HCT116 (cell line): ENCODE results near the gene SIN3B. TPM values are rescaled to one million over a fixed set of nuclear protein-coding genes. Genes with fewer than 3 reads are reported as not detected.

Experiments
- ATAC-seq: fragments of 200-7000 bp; cut with Tn5 transposase; 2 replicates; pipeline ENCODE4 v1.9.1; 2020; ENCODE audit warnings: mild to moderate bottlenecking, moderate library complexity
- BruUV-seq: library from RNA; stranded (reverse); fragments of 400-500 nt; replicated peaks from 2 replicates; lab custom pipeline; 2021; lab: Mats Ljungman, UMichigan
- CTCF ChIA-PET: fragments of 300-600 bp; sonication (Branson Sonifier 250); formaldehyde crosslinking; loops from one replicate; lab custom pipeline; 2021; ENCODE audit warnings: antibody characterized with exemption; lab: Charles Lee
- POLR2A ChIA-PET: fragments of 300-600, 350-600 bp; sonication (Branson Sonifier 250); formaldehyde crosslinking; loops from one replicate; lab custom pipeline; 2021; ENCODE audit warnings: antibody characterized with exemption; lab: Charles Lee
- RAD21 ChIA-PET, 2 experiments: fragments of 300-600 bp; sonication (Branson Sonifier 250); formaldehyde crosslinking; loops; one replicate each; lab custom pipeline; 2023; ENCODE audit warnings: low total read pairs in 2 of 2; ENCODE audit not compliant: uncharacterized antibody in 2 of 2, unreplicated experiment in 2 of 2, low non-redundant PET in 1 of 2; lab: Charles Lee
- DNase-seq: peaks from one replicate; pipeline ENCODE4 v3.0.0-alpha.2; 2010; ENCODE audit warnings: low read depth, low spot score
- H2AFZ ChIP-seq: fragments of 200-600 bp; shearing (Covaris generic), sonication (generic); 2 replicates; pipeline ENCODE4 v1.6.1; 2017; ENCODE audit warnings: low read depth, mixed run types, mixed read lengths, antibody characterized with exemption, low read length; ENCODE audit not compliant: poor library complexity, severe bottlenecking
- H3K27ac ChIP-seq: 2 replicates; pipeline ENCODE4 v1.5.1; 2012; ENCODE audit warnings: low read depth, low read length
- H3K27me3 ChIP-seq: fragments of 200-600 bp; sonication (generic); 2 replicates; pipeline ENCODE4 v1.6.1; 2016; ENCODE audit warnings: mixed run types, low read length, mixed read lengths; ENCODE audit not compliant: insufficient read depth
- H3K36me3 ChIP-seq, 2 experiments: fragments of 200-500 bp in 1 of 2; fragments of 200-600 bp in 1 of 2; sonication (Bioruptor generic) in 1 of 2; sonication (generic) in 1 of 2; 2 replicates each; pipeline versions ENCODE4 v1.5.1 to v1.6.1; 2014 to 2016; ENCODE audit warnings: low read length in 2 of 2, inconsistent platforms in 1 of 2, mixed read lengths in 1 of 2, mixed run types in 1 of 2; ENCODE audit not compliant: insufficient read depth in 2 of 2, control insufficient read depth in 1 of 2
- H3K4me1 ChIP-seq, 2 experiments: fragments of 200-600 bp in 1 of 2; sonication (generic) in 1 of 2; 2 replicates each; pipeline versions ENCODE4 v1.5.1 to v1.6.1; 2012 to 2017; ENCODE audit warnings: low read length in 2 of 2, inconsistent platforms in 1 of 2, mild to moderate bottlenecking in 1 of 2, mixed read lengths in 1 of 2, mixed run types in 1 of 2, moderate library complexity in 1 of 2; ENCODE audit not compliant: insufficient read depth in 2 of 2, control insufficient read depth in 1 of 2
- H3K4me2 ChIP-seq: fragments of 200-600 bp; sonication (generic); 2 replicates; pipeline ENCODE4 v1.6.1; 2017; ENCODE audit warnings: mixed run types, low read length, mixed read lengths
- H3K4me3 ChIP-seq, 2 experiments: fragments of 200-600 bp in 1 of 2; sonication (generic) in 1 of 2; replicated peaks in 1 of 2; 2 replicates each; pipeline ENCODE4 v1.5.1; 2011 to 2016; ENCODE audit warnings: low read length in 2 of 2, control low read depth in 1 of 2, low read depth in 1 of 2, mild to moderate bottlenecking in 1 of 2, mixed read lengths in 1 of 2, mixed run types in 1 of 2
- H3K79me2 ChIP-seq: fragments of 200-600 bp; sonication (generic); 2 replicates; pipeline ENCODE4 v1.6.1; 2017; ENCODE audit warnings: mild to moderate bottlenecking, mixed run types, low read length, moderate library complexity, mixed read lengths; ENCODE audit not compliant: insufficient read depth
- H3K9ac ChIP-seq: fragments of 200-600 bp; sonication (generic); 2 replicates; pipeline ENCODE4 v1.6.1; 2016; ENCODE audit warnings: low read length, mixed read lengths
- H3K9me2 ChIP-seq: fragments of 200-600 bp; sonication (generic), shearing (Covaris generic); 2 replicates; pipeline ENCODE4 v1.6.1; 2017; ENCODE audit warnings: mixed run types, mild to moderate bottlenecking, moderate library complexity; ENCODE audit not compliant: insufficient read depth
- H3K9me3 ChIP-seq, 2 experiments: fragments of 200-500 bp in 1 of 2; fragments of 200-600 bp in 1 of 2; sonication (Bioruptor generic) in 1 of 2; sonication (generic) in 1 of 2; 2 replicates each; pipeline ENCODE4 v1.6.1; 2014 to 2017; ENCODE audit warnings: low read length in 2 of 2, mixed read lengths in 2 of 2, inconsistent platforms in 1 of 2, low read depth in 1 of 2, mild to moderate bottlenecking in 1 of 2, mixed run types in 1 of 2, moderate library complexity in 1 of 2; ENCODE audit not compliant: control insufficient read depth in 1 of 2, insufficient read depth in 1 of 2
- H4K20me1 ChIP-seq: fragments of 200-600 bp; sonication (generic), shearing (Covaris generic); 2 replicates; pipeline ENCODE4 v1.6.1; 2017; ENCODE audit warnings: mixed run types, mild to moderate bottlenecking, moderate library complexity; ENCODE audit not compliant: insufficient read depth
- ATF3 ChIP-seq: IDR thresholded peaks from 2 replicates; pipeline ENCODE4 v1.6.1; 2012
- CBX3 ChIP-seq: IDR thresholded peaks from 2 replicates; pipeline ENCODE4 v1.6.1; 2012; ENCODE audit warnings: low read depth
- EZH2phosphoT487 ChIP-seq: fragments of 200-600 bp; IDR thresholded peaks from 2 replicates; pipeline ENCODE4 v1.6.1; 2018; ENCODE audit warnings: antibody characterized with exemption, borderline replicate concordance
- MAX ChIP-seq: IDR thresholded peaks from 2 replicates; pipeline ENCODE4 v1.6.1; 2012
- POLR2AphosphoS5 ChIP-seq: IDR thresholded peaks from 2 replicates; pipeline ENCODE4 v1.6.1; 2011; ENCODE audit warnings: mild to moderate bottlenecking, low read depth, low read length, moderate library complexity
- TCF7L2 ChIP-seq: IDR thresholded peaks from 2 replicates; pipeline ENCODE4 v1.7.0; 2011; ENCODE audit warnings: borderline replicate concordance, inconsistent platforms; ENCODE audit not compliant: insufficient read depth, insufficient read length; ENCODE audit errors: extremely low read depth
- intact Hi-C: fragments of 100-400 bp; cut with micrococcal nuclease; formaldehyde crosslinking; loops from 2 replicates; pipeline ENCODE4 v1.10.0; 2022
- total RNA-seq: library from RNA; stranded (reverse); gene quantifications from one replicate; pipeline ENCODE4 v1.2.1, GENCODE V29; 2021; ENCODE audit not compliant: unreplicated experiment
- TF ChIP-seq, protein P1 (sequence below), 3 experiments: fragments of 200-600 bp in 1 of 3; sonication (generic) in 1 of 3; IDR thresholded peaks in 2 of 3; conservative IDR thresholded peaks in 1 of 3; 2 replicates each; pipeline ENCODE4 v1.5.1; 2012 to 2017; ENCODE audit warnings: low read depth in 2 of 3, low read length in 2 of 3, antibody characterized with exemption in 1 of 3, borderline replicate concordance in 1 of 3, control low read depth in 1 of 3, mild to moderate bottlenecking in 1 of 3, mixed read lengths in 1 of 3, mixed run types in 1 of 3, moderate library complexity in 1 of 3; ENCODE audit not compliant: insufficient read depth in 1 of 3

Gene SIN3B
- total RNA-seq, 1 experiment from 2014 or later = 59.9 TPM

- TF ChIP-seq TCF7L2 = no peak
- TF ChIP-seq CBX3 = no peak
- TF ChIP-seq POLR2AphosphoS5 = no peak
- TF ChIP-seq MAX = no peak
- no peak for TF ChIP-seq ATF3
- TF ChIP-seq EZH2phosphoT487 = no peak
- TF ChIP-seq, protein P1, sequence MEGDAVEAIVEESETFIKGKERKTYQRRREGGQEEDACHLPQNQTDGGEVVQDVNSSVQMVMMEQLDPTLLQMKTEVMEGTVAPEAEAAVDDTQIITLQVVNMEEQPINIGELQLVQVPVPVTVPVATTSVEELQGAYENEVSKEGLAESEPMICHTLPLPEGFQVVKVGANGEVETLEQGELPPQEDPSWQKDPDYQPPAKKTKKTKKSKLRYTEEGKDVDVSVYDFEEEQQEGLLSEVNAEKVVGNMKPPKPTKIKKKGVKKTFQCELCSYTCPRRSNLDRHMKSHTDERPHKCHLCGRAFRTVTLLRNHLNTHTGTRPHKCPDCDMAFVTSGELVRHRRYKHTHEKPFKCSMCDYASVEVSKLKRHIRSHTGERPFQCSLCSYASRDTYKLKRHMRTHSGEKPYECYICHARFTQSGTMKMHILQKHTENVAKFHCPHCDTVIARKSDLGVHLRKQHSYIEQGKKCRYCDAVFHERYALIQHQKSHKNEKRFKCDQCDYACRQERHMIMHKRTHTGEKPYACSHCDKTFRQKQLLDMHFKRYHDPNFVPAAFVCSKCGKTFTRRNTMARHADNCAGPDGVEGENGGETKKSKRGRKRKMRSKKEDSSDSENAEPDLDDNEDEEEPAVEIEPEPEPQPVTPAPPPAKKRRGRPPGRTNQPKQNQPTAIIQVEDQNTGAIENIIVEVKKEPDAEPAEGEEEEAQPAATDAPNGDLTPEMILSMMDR (IDR thresholded peaks at IDR 0.05 in 2 of 3, conservative IDR thresholded peaks at IDR 0.05 in 1 of 3; ENCODE audit: borderline replicate concordance in 1 of 3, insufficient read depth in 1 of 3, low read depth in 2 of 3, low read length in 2 of 3) = no peak
- H3K27ac ChIP-seq = no peak overlapping the region
- H2AFZ ChIP-seq = no peak overlapping the region
- ATAC-seq (no peak), DNase-seq (no peak)
- H3K4me2 ChIP-seq = no peak overlapping the region
- H3K9ac ChIP-seq = no peak overlapping the region
- no peaks in the 10 kb centered on the region for H3K4me1 ChIP-seq
- H3K4me3 ChIP-seq = no peak overlapping the region
- H3K9me3 ChIP-seq = peaks cover 0 to 1% of the 10 kb centered on the region in 2 experiments; a peak in 2 of 4 replicates
- CTCF ChIA-PET = no interaction called here
- POLR2A ChIA-PET = no interaction called here
- no peaks in the 10 kb centered on the region for H3K9me2 ChIP-seq
- BruUV-seq = no TSS peak
- no peaks in the 10 kb centered on the region for H4K20me1 ChIP-seq
- peaks cover 3 to 39% of the 10 kb centered on the region in 2 experiments for H3K36me3 ChIP-seq
- intact Hi-C loops = no loop called here
- no peaks in the 10 kb centered on the region for H3K27me3 ChIP-seq
- RAD21 ChIA-PET = no interaction called here
- peaks cover 19% of the 10 kb centered on the region for H3K79me2 ChIP-seq
Observed at GRCh38 chr19:16875584-16876555, 46.7 kb downstream of the SIN3B start.
